HAP-1 (cell line): ENCODE results near the gene GIGYF2.

Experiments used
- DNase-seq, 2 experiments: peaks; one replicate each; pipeline ENCODE4 v3.0.0-alpha.2; 2016 to 2020; ENCODE audit warnings: low spot score in 2 of 2
- H3K27me3 ChIP-seq: fragments of 250-450 bp; sonication (Bioruptor Pico); 2 replicates; pipeline ENCODE4 v1.5.1; 2020; ENCODE audit warnings: low read depth, mild to moderate bottlenecking, moderate library complexity
- H3K36me3 ChIP-seq: fragments of 250-450 bp; sonication (Bioruptor Pico); replicated peaks from 2 replicates; pipeline ENCODE4 v1.5.1; 2020; ENCODE audit warnings: mild to moderate bottlenecking
- H3K4me1 ChIP-seq: fragments of 250-450 bp; sonication (Bioruptor Pico); 2 replicates; pipeline ENCODE4 v1.5.1; 2020; ENCODE audit warnings: mild to moderate bottlenecking
- H3K4me3 ChIP-seq: fragments of 250-450 bp; sonication (Bioruptor Pico); 2 replicates; pipeline ENCODE4 v1.5.1; 2020; ENCODE audit warnings: mild to moderate bottlenecking, moderate library complexity
- H3K9me3 ChIP-seq: fragments of 250-450 bp; sonication (Bioruptor Pico); 2 replicates; pipeline ENCODE4 v1.5.1; 2020; ENCODE audit warnings: mild to moderate bottlenecking, moderate library complexity
- in situ Hi-C: fragments of 300-500 bp; cut with MboI; formaldehyde crosslinking; loops from 3 replicates; pipeline ENCODE4 v1.14.3; 2020; ENCODE audit warnings: low sequenced_read_pairs, inconsistent platforms, mixed read lengths

Gene GIGYF2

GRCh38 chr2:232750135-232750671, 53.1 kb downstream of the GIGYF2 start:
- Histone ChIP-seq H3K36me3 (peaks cover 54% of the 10 kb centered on the region), H3K4me1 (no peaks in the 10 kb centered on the region), H3K27me3 (no peaks in the 10 kb centered on the region), H3K4me3 (no peak overlapping the region), H3K9me3 (no peaks in the 10 kb centered on the region)
- in situ Hi-C loops = no loop called here
- no peak for DNase-seq

- Histone ChIP-seq H3K9me3 (no peaks in the 10 kb centered on the region), H3K27me3 (no peaks in the 10 kb centered on the region), H3K36me3 (peaks cover 23% of the 10 kb centered on the region), H3K4me3 (no peak overlapping the region), H3K4me1 (no peaks in the 10 kb centered on the region)
- DNase-seq = no peak
- in situ Hi-C loops = no loop called here
Measured at GRCh38 chr2:232757905-232758304, 60.8 kb downstream of the GIGYF2 start.

- H3K27me3 ChIP-seq = no peaks in the 10 kb centered on the region
- in situ Hi-C loops = no loop called here
- peak; percentile 39 to 57 for DNase-seq
- H3K4me3 ChIP-seq = no peak overlapping the region
- H3K36me3 ChIP-seq = peaks cover 25% of the 10 kb centered on the region
- H3K9me3 ChIP-seq = no peaks in the 10 kb centered on the region
- H3K4me1 ChIP-seq = no peaks in the 10 kb centered on the region
Measured at GRCh38 chr2:232761301-232761907, 64.3 kb downstream of the GIGYF2 start.

- peaks cover 33% of the 10 kb centered on the region for H3K36me3 ChIP-seq
- H3K4me1 ChIP-seq = no peaks in the 10 kb centered on the region
- in situ Hi-C loops = no loop called here
- no peaks in the 10 kb centered on the region for H3K27me3 ChIP-seq
- H3K4me3 ChIP-seq = no peak overlapping the region
- DNase-seq = no peak
- no peaks in the 10 kb centered on the region for H3K9me3 ChIP-seq
Measured at GRCh38 chr2:232767866-232768265, 70.7 kb downstream of the GIGYF2 start.

- no peaks in the 10 kb centered on the region for H3K27me3 ChIP-seq
- H3K4me1 ChIP-seq = no peaks in the 10 kb centered on the region
- DNase-seq = no peak
- in situ Hi-C loops = no loop called here
- H3K4me3 ChIP-seq = no peak overlapping the region
- no peaks in the 10 kb centered on the region for H3K9me3 ChIP-seq
- H3K36me3 ChIP-seq = peaks cover 28% of the 10 kb centered on the region
Measured at GRCh38 chr2:232770207-232770606, 73.1 kb downstream of the GIGYF2 start.

GRCh38 chr2:232771870-232772269, 74.7 kb downstream of the GIGYF2 start:
- no peaks in the 10 kb centered on the region for H3K4me1 ChIP-seq
- peaks cover 22% of the 10 kb centered on the region for H3K36me3 ChIP-seq
- H3K9me3 ChIP-seq = no peaks in the 10 kb centered on the region
- H3K4me3 ChIP-seq = no peak overlapping the region
- H3K27me3 ChIP-seq = no peaks in the 10 kb centered on the region
- no peak for DNase-seq
- in situ Hi-C loops = no loop called here

GRCh38 chr2:232772531-232772930, 75.4 kb downstream of the GIGYF2 start:
- Histone ChIP-seq H3K4me3 (no peak overlapping the region), H3K36me3 (peaks cover 17% of the 10 kb centered on the region), H3K4me1 (no peaks in the 10 kb centered on the region), H3K9me3 (no peaks in the 10 kb centered on the region), H3K27me3 (no peaks in the 10 kb centered on the region)
- DNase-seq = no peak
- in situ Hi-C loops = no loop called here

- DNase-seq = no peak
- Histone ChIP-seq H3K9me3 (no peaks in the 10 kb centered on the region), H3K4me1 (no peaks in the 10 kb centered on the region), H3K4me3 (no peak overlapping the region), H3K36me3 (peaks cover 7% of the 10 kb centered on the region), H3K27me3 (no peaks in the 10 kb centered on the region)
- in situ Hi-C loops = no loop called here
Measured at GRCh38 chr2:232773815-232774214, 76.7 kb downstream of the GIGYF2 start.

GRCh38 chr2:232776435-232776834, 79.3 kb downstream of the GIGYF2 start, which contains the start of gene KCNJ13:
Gene KCNJ13 (minus strand): TSS chr2:232776565. CDS start chr2:232771362, 5,203 bp downstream.
- H3K27me3 ChIP-seq = no peaks in the 10 kb centered on the region
- peaks cover 3% of the 10 kb centered on the region; the same call in 1 of the 2 replicates for H3K36me3 ChIP-seq
- in situ Hi-C loops = no loop called here
- H3K9me3 ChIP-seq = no peaks in the 10 kb centered on the region
- DNase-seq = no peak
- H3K4me3 ChIP-seq = no peak within 1 kb of the TSS
- H3K4me1 ChIP-seq = no peaks in the 10 kb centered on the region

GRCh38 chr2:232777276-232777675, 80.1 kb downstream of the GIGYF2 start:
- H3K36me3 ChIP-seq = peaks cover 2% of the 10 kb centered on the region; the same call in 1 of the 2 replicates
- no peaks in the 10 kb centered on the region for H3K9me3 ChIP-seq
- no peaks in the 10 kb centered on the region for H3K27me3 ChIP-seq
- in situ Hi-C loops = no loop called here
- no peak overlapping the region for H3K4me3 ChIP-seq
- no peak for DNase-seq
- H3K4me1 ChIP-seq = no peaks in the 10 kb centered on the region

GRCh38 chr2:232779465-232779864, 82.3 kb downstream of the GIGYF2 start:
- DNase-seq = no peak
- in situ Hi-C loops = no loop called here
- Histone ChIP-seq H3K9me3 (no peaks in the 10 kb centered on the region), H3K36me3 (no peaks in the 10 kb centered on the region; the same call in 1 of the 2 replicates), H3K4me1 (no peaks in the 10 kb centered on the region), H3K27me3 (no peaks in the 10 kb centered on the region), H3K4me3 (no peak overlapping the region)

GRCh38 chr2:232779934-232780333, 82.8 kb downstream of the GIGYF2 start:
- H3K9me3 ChIP-seq = no peaks in the 10 kb centered on the region
- DNase-seq = no peak
- no peaks in the 10 kb centered on the region; the same call in 1 of the 2 replicates for H3K36me3 ChIP-seq
- in situ Hi-C loops = no loop called here
- H3K4me1 ChIP-seq = no peaks in the 10 kb centered on the region
- no peak overlapping the region for H3K4me3 ChIP-seq
- H3K27me3 ChIP-seq = no peaks in the 10 kb centered on the region

- in situ Hi-C loops = no loop called here
- H3K9me3 ChIP-seq = no peaks in the 10 kb centered on the region
- H3K4me3 ChIP-seq = no peak overlapping the region
- DNase-seq = no peak
- no peaks in the 10 kb centered on the region for H3K27me3 ChIP-seq
- no peaks in the 10 kb centered on the region; the same call in 1 of the 2 replicates for H3K36me3 ChIP-seq
- H3K4me1 ChIP-seq = no peaks in the 10 kb centered on the region
Measured at GRCh38 chr2:232781765-232782164, 84.6 kb downstream of the GIGYF2 start.

GRCh38 chr2:232783278-232783677, 86.1 kb downstream of the GIGYF2 start:
- in situ Hi-C loops = no loop called here
- DNase-seq = no peak
- no peaks in the 10 kb centered on the region for H3K4me1 ChIP-seq
- H3K27me3 ChIP-seq = no peaks in the 10 kb centered on the region
- no peaks in the 10 kb centered on the region for H3K9me3 ChIP-seq
- H3K36me3 ChIP-seq = peaks cover 8% of the 10 kb centered on the region
- H3K4me3 ChIP-seq = no peak overlapping the region
